ENCODE data around the gene GNL3L.
"Not testable (repeated sequence)": the region's sequence is repeated elsewhere in the genome, so short reads cannot be mapped to it uniquely, and the experiment has no call there.

Gene GNL3L

DNA sequence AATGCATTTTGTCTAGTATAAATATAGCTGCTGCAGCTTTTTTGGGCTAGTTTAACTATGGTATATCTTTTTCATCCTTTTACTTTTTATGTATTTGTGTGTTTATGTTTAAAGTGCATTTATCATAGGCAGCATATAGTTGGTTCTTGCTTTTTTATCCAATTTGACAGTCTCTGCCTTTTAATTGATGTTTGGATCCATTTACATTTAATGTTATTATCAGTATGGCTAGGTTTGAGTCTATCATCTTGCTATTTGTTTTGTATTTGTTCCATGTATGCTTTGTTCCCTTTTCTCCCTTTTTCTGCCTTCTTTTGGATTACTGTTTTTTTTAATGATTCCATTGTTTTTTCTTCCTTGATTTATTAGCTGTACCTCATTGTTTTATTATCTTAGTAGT, 40.3 kb downstream of the GNL3L start:
- Histone ChIP-seq H3K4me3 (ENCODE audit: low read depth, low read length) (no peak overlapping the region), H3K36me3 (replicated peaks) (no peaks in the 10 kb centered on the region), H3K27me3 (replicated peaks) (no peaks in the 10 kb centered on the region), H3K27ac (no peak overlapping the region)
- in situ Hi-C loops (cut with HindIII; ENCODE audit: low pct_ligation_motif_present, low sequenced_read_pairs): no loop called here
- TF ChIP-seq, protein P1, sequence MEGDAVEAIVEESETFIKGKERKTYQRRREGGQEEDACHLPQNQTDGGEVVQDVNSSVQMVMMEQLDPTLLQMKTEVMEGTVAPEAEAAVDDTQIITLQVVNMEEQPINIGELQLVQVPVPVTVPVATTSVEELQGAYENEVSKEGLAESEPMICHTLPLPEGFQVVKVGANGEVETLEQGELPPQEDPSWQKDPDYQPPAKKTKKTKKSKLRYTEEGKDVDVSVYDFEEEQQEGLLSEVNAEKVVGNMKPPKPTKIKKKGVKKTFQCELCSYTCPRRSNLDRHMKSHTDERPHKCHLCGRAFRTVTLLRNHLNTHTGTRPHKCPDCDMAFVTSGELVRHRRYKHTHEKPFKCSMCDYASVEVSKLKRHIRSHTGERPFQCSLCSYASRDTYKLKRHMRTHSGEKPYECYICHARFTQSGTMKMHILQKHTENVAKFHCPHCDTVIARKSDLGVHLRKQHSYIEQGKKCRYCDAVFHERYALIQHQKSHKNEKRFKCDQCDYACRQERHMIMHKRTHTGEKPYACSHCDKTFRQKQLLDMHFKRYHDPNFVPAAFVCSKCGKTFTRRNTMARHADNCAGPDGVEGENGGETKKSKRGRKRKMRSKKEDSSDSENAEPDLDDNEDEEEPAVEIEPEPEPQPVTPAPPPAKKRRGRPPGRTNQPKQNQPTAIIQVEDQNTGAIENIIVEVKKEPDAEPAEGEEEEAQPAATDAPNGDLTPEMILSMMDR (IDR thresholded peaks at IDR 0.05; ENCODE audit: low read depth, low read length, missing control alignments): no peak
- no peak for DNase-seq

DNA sequence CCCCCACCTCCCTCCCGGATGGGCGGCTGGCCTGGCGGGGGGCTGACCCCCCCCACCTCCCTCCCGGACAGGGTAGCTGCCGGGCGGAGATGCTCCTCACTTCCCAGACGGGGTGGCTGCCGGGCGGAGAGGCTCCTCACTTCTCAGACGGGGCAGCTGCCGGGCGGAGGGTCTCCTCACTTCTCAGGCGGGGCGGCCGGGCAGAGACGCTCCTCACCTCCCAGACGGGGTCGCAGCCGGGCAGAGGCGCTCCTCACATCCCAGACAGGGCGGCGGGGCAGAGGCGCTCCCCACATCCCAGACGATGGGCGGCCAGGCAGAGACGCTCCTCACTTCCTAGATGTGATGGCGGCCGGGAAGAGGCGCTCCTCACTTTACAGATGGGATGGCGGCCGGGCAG, 42.6 kb downstream of the GNL3L start:
- H3K4me3 ChIP-seq (ENCODE audit: low read depth, low read length); H3K27ac ChIP-seq; H3K36me3 ChIP-seq (replicated peaks); H3K27me3 ChIP-seq (replicated peaks); in situ Hi-C loops (cut with HindIII; ENCODE audit: low pct_ligation_motif_present, low sequenced_read_pairs); DNase-seq: not testable (repeated sequence)

DNA sequence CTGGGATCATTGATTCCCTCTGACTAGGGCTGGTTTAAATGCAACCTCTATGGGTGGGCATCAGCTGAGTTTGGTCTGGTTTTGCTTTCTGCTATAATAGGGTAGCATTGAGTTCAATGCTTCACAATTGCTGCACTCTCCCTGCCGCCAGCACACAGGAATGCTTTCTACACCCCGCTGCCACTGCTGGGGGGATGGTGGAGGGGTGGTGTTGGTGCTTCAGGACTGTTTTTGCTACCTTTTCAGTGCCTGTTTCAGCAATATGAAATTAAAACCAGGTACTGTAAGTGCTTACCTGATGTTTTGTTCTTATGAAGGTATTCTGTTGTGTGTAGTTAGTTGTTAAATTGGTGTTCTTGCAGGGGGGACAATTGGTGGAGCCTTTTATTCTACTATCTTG, 67.7 kb downstream of the GNL3L start:
- in situ Hi-C loops (cut with HindIII; ENCODE audit: low pct_ligation_motif_present, low sequenced_read_pairs): no loop called here
- DNase-seq: no peak
- no peaks in the 10 kb centered on the region for H3K36me3 ChIP-seq (replicated peaks)

DNA sequence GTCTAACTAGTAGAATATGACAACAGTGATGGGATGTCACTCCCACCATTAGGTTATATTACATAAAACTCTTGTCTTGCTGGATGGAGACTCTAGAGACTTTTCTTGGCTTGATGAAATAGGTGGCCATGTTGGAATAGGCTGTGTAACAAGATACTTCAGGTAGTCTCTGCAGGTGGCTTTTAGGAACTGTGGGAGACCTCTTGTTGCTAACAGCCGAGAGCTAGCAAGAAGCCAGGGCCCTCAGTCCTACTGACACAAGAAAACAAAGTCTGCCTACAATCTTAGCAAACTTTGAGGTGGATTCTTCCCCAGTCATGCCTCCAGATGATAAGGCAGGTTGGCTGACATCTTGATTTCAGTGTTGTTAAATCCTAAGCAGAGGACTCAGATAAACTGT, 72.5 kb downstream of the GNL3L start:
- DNase-seq: no peak
- Histone ChIP-seq H3K27ac (no peak overlapping the region), H3K36me3 (replicated peaks) (no peaks in the 10 kb centered on the region), H3K27me3 (replicated peaks) (no peaks in the 10 kb centered on the region), H3K4me3 (ENCODE audit: low read depth, low read length) (no peak overlapping the region)
- in situ Hi-C loops (cut with HindIII; ENCODE audit: low pct_ligation_motif_present, low sequenced_read_pairs): no loop called here
- TF ChIP-seq, protein P1 (IDR thresholded peaks at IDR 0.05; ENCODE audit: low read depth, low read length, missing control alignments): no peak

More for the DNA sequence above, 67.7 kb downstream of the GNL3L start:
- Histone ChIP-seq H3K27me3 (replicated peaks) (no peaks in the 10 kb centered on the region), H3K4me3 (ENCODE audit: low read depth, low read length) (no peak overlapping the region), H3K27ac (no peak overlapping the region)
- TF ChIP-seq, protein P1 (IDR thresholded peaks at IDR 0.05; ENCODE audit: low read depth, low read length, missing control alignments): no peak
